Testis (tissue), 2 donors: Measurements from ENCODE around the gene HNF4A.

Source experiments
- POLR2A ChIP-seq: fragments of 450-650 bp; IDR thresholded peaks from one replicate; pipeline ENCODE4 v1.6.1; 2017; ENCODE audit warnings: antibody characterized with exemption, mild to moderate bottlenecking, moderate library complexity
- TF ChIP-seq, protein P1 (sequence below), 3 experiments: fragments of 450-650 bp in 2 of 3; fragments of 200-600 bp in 1 of 3; sonication (generic) in 1 of 3; IDR thresholded peaks; one replicate each; pipeline ENCODE4 v1.5.1; 2016 to 2019; ENCODE audit warnings: antibody characterized with exemption in 3 of 3, mild to moderate bottlenecking in 2 of 3, moderate library complexity in 1 of 3

DNA sequence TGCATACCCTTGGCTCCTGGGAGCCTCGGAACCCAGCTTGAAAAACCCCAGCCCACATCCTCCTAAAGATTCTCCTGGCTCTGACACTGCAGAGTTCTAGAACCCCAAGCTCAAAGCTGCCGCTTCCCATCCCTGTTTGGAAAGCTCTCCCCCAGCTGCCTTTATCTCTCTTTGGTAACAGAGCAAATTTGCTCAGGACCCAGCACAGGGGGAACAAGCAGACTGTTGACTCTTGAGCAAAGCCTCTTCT lies 38.9 kb downstream of the HNF4A start:
- TF ChIP-seq, protein P1, sequence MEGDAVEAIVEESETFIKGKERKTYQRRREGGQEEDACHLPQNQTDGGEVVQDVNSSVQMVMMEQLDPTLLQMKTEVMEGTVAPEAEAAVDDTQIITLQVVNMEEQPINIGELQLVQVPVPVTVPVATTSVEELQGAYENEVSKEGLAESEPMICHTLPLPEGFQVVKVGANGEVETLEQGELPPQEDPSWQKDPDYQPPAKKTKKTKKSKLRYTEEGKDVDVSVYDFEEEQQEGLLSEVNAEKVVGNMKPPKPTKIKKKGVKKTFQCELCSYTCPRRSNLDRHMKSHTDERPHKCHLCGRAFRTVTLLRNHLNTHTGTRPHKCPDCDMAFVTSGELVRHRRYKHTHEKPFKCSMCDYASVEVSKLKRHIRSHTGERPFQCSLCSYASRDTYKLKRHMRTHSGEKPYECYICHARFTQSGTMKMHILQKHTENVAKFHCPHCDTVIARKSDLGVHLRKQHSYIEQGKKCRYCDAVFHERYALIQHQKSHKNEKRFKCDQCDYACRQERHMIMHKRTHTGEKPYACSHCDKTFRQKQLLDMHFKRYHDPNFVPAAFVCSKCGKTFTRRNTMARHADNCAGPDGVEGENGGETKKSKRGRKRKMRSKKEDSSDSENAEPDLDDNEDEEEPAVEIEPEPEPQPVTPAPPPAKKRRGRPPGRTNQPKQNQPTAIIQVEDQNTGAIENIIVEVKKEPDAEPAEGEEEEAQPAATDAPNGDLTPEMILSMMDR (IDR thresholded peaks at IDR 0.05) = no peak
- TF ChIP-seq POLR2A = no peak
